Measurements from ENCODE around the gene DNAJC4. TPM values are rescaled to one million over a fixed set of nuclear protein-coding genes. Genes with fewer than 3 reads are reported as not detected.

Gene DNAJC4
- polyA plus RNA-seq, 1 donor (not counting 4 experiments of a cell fraction or from before 2014, with no cell fraction given): 12.2 TPM

GRCh38 chr11:64259533-64260067 is 29.3 kb downstream of the DNAJC4 start:
- FAIRE-seq (no peak), DNase-seq (ENCODE audit: low read depth, low spot score) (no peak)

GRCh38 chr11:64260147-64260708 is 29.9 kb downstream of the DNAJC4 start:
- peaks cover 17% of the 10 kb centered on the region for H3K4me1 ChIP-seq (ENCODE audit: control insufficient read depth, extremely low read depth, insufficient read depth, low read length)
- H3K79me2 ChIP-seq (ENCODE audit: control insufficient read depth, insufficient read depth, low read length): peaks cover 14% of the 10 kb centered on the region
- H3K36me3 ChIP-seq (ENCODE audit: control insufficient read depth in 2 of 2, extremely low read depth in 1 of 2, insufficient read depth in 2 of 2, low read length in 2 of 2): peaks cover 51 to 72% of the 10 kb centered on the region in 2 experiments
- H3K4me2 ChIP-seq (ENCODE audit: control insufficient read depth, extremely low read depth, insufficient read depth, low read depth, low read length): no peak overlapping the region
- H2AFZ ChIP-seq (ENCODE audit: control insufficient read depth, low read length): no peak overlapping the region
- no peak overlapping the region for H3K4me3 ChIP-seq (ENCODE audit: control insufficient read depth in 2 of 3, extremely low read depth in 1 of 3, insufficient read depth in 2 of 3, low read depth in 1 of 3, low read length in 3 of 3)
- peaks cover 2% of the 10 kb centered on the region for H3K9me1 ChIP-seq (ENCODE audit: control insufficient read depth, extremely low read depth, insufficient read depth, low read length)
- H3K27me3 ChIP-seq (ENCODE audit: control insufficient read depth, extremely low read depth, insufficient read depth, low read length): no peaks in the 10 kb centered on the region
- H3K9ac ChIP-seq (ENCODE audit: control insufficient read depth, extremely low read depth, insufficient read depth, low read length): no peak overlapping the region
- dilution Hi-C loops (cut with MboI; ENCODE audit: extremely low pct_ligation_motif_present, low sequenced_read_pairs): no loop called here
- no peak overlapping the region for H3K27ac ChIP-seq (ENCODE audit: control insufficient read depth, insufficient read depth, low read length)
- FAIRE-seq (no peak), DNase-seq (ENCODE audit: low read depth, low spot score) (no peak)
- TF ChIP-seq CTCF (optimal IDR thresholded peaks at IDR 0.05 in 1 of 3, IDR thresholded peaks at IDR 0.05 in 1 of 3, conservative IDR thresholded peaks at IDR 0.05 in 1 of 3; ENCODE audit: extremely low read depth in 1 of 3, insufficient read depth in 2 of 3, low read length in 3 of 3) (no peak), EZH2 (IDR thresholded peaks at IDR 0.05; ENCODE audit: low read length) (no peak)
- H4K20me1 ChIP-seq (ENCODE audit: control insufficient read depth, extremely low read depth, insufficient read depth, low read length): no peaks in the 10 kb centered on the region
- no peaks in the 10 kb centered on the region for H3K9me3 ChIP-seq (ENCODE audit: control insufficient read depth, low read depth, low read length)

More at GRCh38 chr11:64259533-64260067, 29.3 kb downstream of the DNAJC4 start:
- Histone ChIP-seq H3K9me1 (ENCODE audit: control insufficient read depth, extremely low read depth, insufficient read depth, low read length) (peaks cover 2% of the 10 kb centered on the region), H3K9ac (ENCODE audit: control insufficient read depth, extremely low read depth, insufficient read depth, low read length) (no peak overlapping the region), H3K36me3 (ENCODE audit: control insufficient read depth in 2 of 2, extremely low read depth in 1 of 2, insufficient read depth in 2 of 2, low read length in 2 of 2) (peaks cover 53 to 77% of the 10 kb centered on the region in 2 experiments), H3K4me2 (ENCODE audit: control insufficient read depth, extremely low read depth, insufficient read depth, low read depth, low read length) (no peak overlapping the region), H3K4me3 (ENCODE audit: control insufficient read depth in 2 of 3, extremely low read depth in 1 of 3, insufficient read depth in 2 of 3, low read depth in 1 of 3, low read length in 3 of 3) (no peak overlapping the region), H4K20me1 (ENCODE audit: control insufficient read depth, extremely low read depth, insufficient read depth, low read length) (no peaks in the 10 kb centered on the region), H3K27ac (ENCODE audit: control insufficient read depth, insufficient read depth, low read length) (no peak overlapping the region), H3K27me3 (ENCODE audit: control insufficient read depth, extremely low read depth, insufficient read depth, low read length) (no peaks in the 10 kb centered on the region), H3K9me3 (ENCODE audit: control insufficient read depth, low read depth, low read length) (no peaks in the 10 kb centered on the region), H2AFZ (ENCODE audit: control insufficient read depth, low read length) (no peak overlapping the region), H3K79me2 (ENCODE audit: control insufficient read depth, insufficient read depth, low read length) (peaks cover 16% of the 10 kb centered on the region), H3K4me1 (ENCODE audit: control insufficient read depth, extremely low read depth, insufficient read depth, low read length) (peaks cover 17% of the 10 kb centered on the region)
- no peak for TF ChIP-seq CTCF (optimal IDR thresholded peaks at IDR 0.05 in 1 of 3, IDR thresholded peaks at IDR 0.05 in 1 of 3, conservative IDR thresholded peaks at IDR 0.05 in 1 of 3; ENCODE audit: extremely low read depth in 1 of 3, insufficient read depth in 2 of 3, low read length in 3 of 3)
- no peak for TF ChIP-seq EZH2 (IDR thresholded peaks at IDR 0.05; ENCODE audit: low read length)
- dilution Hi-C loops (cut with MboI; ENCODE audit: extremely low pct_ligation_motif_present, low sequenced_read_pairs): no loop called here
